ENCODE data around the gene CLEC16A.
A peak's percentile ranks its signal among the peaks of the same experiment; 100 is the strongest.

CLEC16A gene

GRCh38 chr16:10967986-10968385 lies 23.6 kb downstream of the CLEC16A start:
- POLR2A ChIA-PET: interaction anchor here (2.2 kb wide), 1 partner anchor 288 kb away, joined by 18 read pairs; the partner anchor contains the start of gene SOCS1

GRCh38 chr16:10968498-10968897 lies 24.1 kb downstream of the CLEC16A start:
- TF ChIP-seq CTCF (IDR thresholded peaks at IDR 0.05; ENCODE audit: insufficient read depth, low read length, missing control alignments): no peak
- no peak overlapping the region for H3K4me3 ChIP-seq (ENCODE audit: low read depth, low read length)
- POLR2A ChIA-PET: interaction anchor here (2.2 kb wide), 1 partner anchor 287 kb away, joined by 18 read pairs; the partner anchor contains the start of gene SOCS1
- CTCF ChIA-PET: interaction anchor here (0.7 to 20.1 kb wide), 11 partner anchors 9 to 673 kb away, joined by 3 to 492 read pairs (median 4); partner anchors contain the start of genes CLEC16A and SOCS1
- no peak for DNase-seq (ENCODE audit: low read depth, low spot score)

More at GRCh38 chr16:10967986-10968385, 23.6 kb downstream of the CLEC16A start:
- no peak for TF ChIP-seq CTCF (IDR thresholded peaks at IDR 0.05; ENCODE audit: insufficient read depth, low read length, missing control alignments)
- CTCF ChIA-PET: interaction anchor here (0.7 to 20.1 kb wide), 11 partner anchors 9 to 673 kb away, joined by 3 to 492 read pairs (median 4); partner anchors contain the start of genes CLEC16A and SOCS1
- no peak for DNase-seq (ENCODE audit: low read depth, low spot score)
- H3K4me3 ChIP-seq (ENCODE audit: low read depth, low read length): no peak overlapping the region

GRCh38 chr16:10969615-10970014 lies 25.3 kb downstream of the CLEC16A start:
- no peak for TF ChIP-seq CTCF (IDR thresholded peaks at IDR 0.05; ENCODE audit: insufficient read depth, low read length, missing control alignments)
- no peak overlapping the region for H3K4me3 ChIP-seq (ENCODE audit: low read depth, low read length)
- POLR2A ChIA-PET: no interaction called here
- CTCF ChIA-PET: interaction anchor here (0.8 to 20.1 kb wide), 12 partner anchors 9 to 562 kb away, joined by 3 to 492 read pairs (median 4); partner anchors contain the start of genes CLEC16A and SOCS1
- no peak for DNase-seq (ENCODE audit: low read depth, low spot score)

GRCh38 chr16:10970065-10970464 lies 25.7 kb downstream of the CLEC16A start:
- TF ChIP-seq CTCF (IDR thresholded peaks at IDR 0.05; ENCODE audit: insufficient read depth, low read length, missing control alignments): no peak
- ChIA-PET CTCF (interaction anchor here (0.8 to 20.1 kb wide), 9 partner anchors 9 to 562 kb away, joined by 3 to 492 read pairs (median 5); partner anchors contain the start of genes CLEC16A and SOCS1), POLR2A (no interaction called here)
- H3K4me3 ChIP-seq (ENCODE audit: low read depth, low read length): no peak overlapping the region
- no peak for DNase-seq (ENCODE audit: low read depth, low spot score)

- peak; percentile 75 for DNase-seq (ENCODE audit: low read depth, low spot score)
- peak; percentile 59 for TF ChIP-seq CTCF (IDR thresholded peaks at IDR 0.05; ENCODE audit: insufficient read depth, low read length, missing control alignments)
- POLR2A ChIA-PET: interaction anchor here (1.3 kb wide), 1 partner anchor 284 kb away, joined by 21 read pairs; the partner anchor contains the start of gene SOCS1
- no peak overlapping the region for H3K4me3 ChIP-seq (ENCODE audit: low read depth, low read length)
- CTCF ChIA-PET: interaction anchor here (0.6 to 20.1 kb wide), 32 partner anchors 9 to 739 kb away, joined by 3 to 492 read pairs (median 4); partner anchors contain the start of genes CLEC16A, SOCS1 and TNP2
Measured at GRCh38 chr16:10971560-10971961, 27.2 kb downstream of the CLEC16A start.

GRCh38 chr16:10972108-10972818 lies 27.9 kb downstream of the CLEC16A start:
- ChIA-PET CTCF (interaction anchor here (0.8 to 20.1 kb wide), 8 partner anchors 9 to 384 kb away, joined by 3 to 492 read pairs (median 10); partner anchors contain the start of genes CLEC16A and SOCS1), POLR2A (interaction anchor here (0.6 to 1.0 kb wide), 2 partner anchors 107 to 284 kb away, joined by 3 to 8 read pairs; partner anchors contain the start of gene SOCS1)
- TF ChIP-seq CTCF (IDR thresholded peaks at IDR 0.05; ENCODE audit: insufficient read depth, low read length, missing control alignments): no peak
- no peak for DNase-seq (ENCODE audit: low read depth, low spot score)
- no peak overlapping the region for H3K4me3 ChIP-seq (ENCODE audit: low read depth, low read length)
